Measurements from ENCODE around the gene ELAPOR1.
"Not testable (repeated sequence)": the region's sequence is repeated elsewhere in the genome, so short reads cannot be mapped to it uniquely, and the experiment has no call there.

Gene ELAPOR1

GRCh38 chr1:109137958-109138357, 24.0 kb downstream of the ELAPOR1 start:
- DNase-seq = no peak

- no peak for DNase-seq
Observed at GRCh38 chr1:109138358-109138757, 24.4 kb downstream of the ELAPOR1 start.

- DNase-seq = no peak
Observed at GRCh38 chr1:109140392-109140791, 26.5 kb downstream of the ELAPOR1 start.

- DNase-seq = no peak
Observed at GRCh38 chr1:109142260-109142659, 28.3 kb downstream of the ELAPOR1 start.

- DNase-seq = not testable (repeated sequence)
Observed at GRCh38 chr1:109142725-109143124, 28.8 kb downstream of the ELAPOR1 start.

- DNase-seq = peak; percentile 81 to 90
Observed at GRCh38 chr1:109148987-109149561, 35.2 kb downstream of the ELAPOR1 start.

GRCh38 chr1:109149874-109150601, 36.1 kb downstream of the ELAPOR1 start:
- peak in 1 of 2 experiments; percentile 7 for DNase-seq

- peak in 1 of 2 experiments; percentile 5 for DNase-seq
Observed at GRCh38 chr1:109151146-109151990, 37.5 kb downstream of the ELAPOR1 start.

- DNase-seq = no peak
Observed at GRCh38 chr1:109152196-109152595, 38.3 kb downstream of the ELAPOR1 start.

- no peak for DNase-seq
Observed at GRCh38 chr1:109156916-109157385, 43.0 kb downstream of the ELAPOR1 start.

- no peak for DNase-seq
Observed at GRCh38 chr1:109158433-109158832, 44.5 kb downstream of the ELAPOR1 start.

GRCh38 chr1:109159326-109159725, 45.4 kb downstream of the ELAPOR1 start:
- DNase-seq = no peak

GRCh38 chr1:109160071-109160840, 46.3 kb downstream of the ELAPOR1 start:
- DNase-seq = no peak

- DNase-seq = no peak
Observed at GRCh38 chr1:109161858-109162606, 48.1 kb downstream of the ELAPOR1 start.

GRCh38 chr1:109162626-109163025, 48.7 kb downstream of the ELAPOR1 start:
- DNase-seq = no peak

GRCh38 chr1:109163551-109163950, 49.6 kb downstream of the ELAPOR1 start:
- no peak for DNase-seq

All from NCI-H524 (cell line).